Measurements from ENCODE around the gene LRP1-AS. TPM values are rescaled to one million over a fixed set of nuclear protein-coding genes. Genes with fewer than 3 reads are reported as not detected.
A peak's percentile ranks its signal among the peaks of the same experiment; 100 is the strongest.

Gene LRP1-AS
- total RNA-seq, 2 donors from 2014 or later, result not detected

DNA sequence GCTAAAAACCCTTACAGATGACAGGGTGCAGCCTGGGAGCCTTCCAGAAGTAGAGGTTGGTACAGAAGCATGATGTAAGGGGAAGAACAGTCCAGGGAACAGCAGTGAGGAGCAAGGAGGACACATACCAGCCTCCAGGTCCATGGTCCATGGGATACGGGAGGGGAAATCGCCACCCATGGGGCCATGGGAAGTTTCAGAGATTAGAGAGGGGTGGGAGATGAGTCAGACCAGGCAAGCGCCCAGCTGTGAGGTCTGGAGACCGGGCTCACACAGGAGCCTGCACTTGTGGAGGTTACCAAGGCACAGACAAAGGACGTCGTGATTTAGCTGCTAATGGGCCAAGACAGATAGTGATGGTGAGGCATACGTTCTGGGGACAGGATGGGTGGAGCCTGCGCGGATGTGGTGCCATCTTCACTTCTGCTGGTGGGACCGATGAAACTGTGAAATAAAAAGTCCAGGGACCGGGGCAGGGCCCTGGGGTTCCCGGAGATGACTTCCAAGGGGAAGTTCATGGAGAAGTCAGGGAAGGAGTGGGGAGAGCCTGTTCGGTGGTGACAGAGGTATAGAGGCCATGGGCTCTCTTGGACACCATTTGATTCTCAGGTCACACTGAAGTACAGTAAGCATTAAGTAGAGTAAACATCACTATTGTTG lies 17.7 kb upstream of the LRP1-AS start:
- intact Hi-C loops (cut with DNase I), result no loop called here
- DNase-seq (ENCODE audit: low spot score), result no peak

DNA sequence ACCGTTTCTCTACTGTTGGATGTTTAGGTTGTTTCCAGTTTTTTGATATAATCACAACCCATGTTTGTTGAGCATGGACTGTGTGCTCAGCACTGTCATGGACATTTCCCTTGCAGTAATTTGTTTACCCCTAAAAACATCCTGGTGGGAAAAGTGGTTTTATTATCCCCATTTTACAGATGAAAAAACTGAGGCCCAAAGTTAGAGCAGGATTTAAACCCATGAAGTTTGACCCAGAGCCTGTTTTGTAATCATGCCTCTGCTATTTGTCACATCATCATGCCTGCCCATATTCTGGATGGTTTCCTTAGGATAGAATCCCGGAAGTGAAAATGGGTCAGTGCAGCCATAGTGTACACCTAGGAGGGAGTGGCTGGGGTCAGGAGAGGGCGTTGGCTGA lies 17.0 kb upstream of the LRP1-AS start:
- no peak for DNase-seq (ENCODE audit: low spot score)
- intact Hi-C loops (cut with DNase I), result no loop called here

DNA sequence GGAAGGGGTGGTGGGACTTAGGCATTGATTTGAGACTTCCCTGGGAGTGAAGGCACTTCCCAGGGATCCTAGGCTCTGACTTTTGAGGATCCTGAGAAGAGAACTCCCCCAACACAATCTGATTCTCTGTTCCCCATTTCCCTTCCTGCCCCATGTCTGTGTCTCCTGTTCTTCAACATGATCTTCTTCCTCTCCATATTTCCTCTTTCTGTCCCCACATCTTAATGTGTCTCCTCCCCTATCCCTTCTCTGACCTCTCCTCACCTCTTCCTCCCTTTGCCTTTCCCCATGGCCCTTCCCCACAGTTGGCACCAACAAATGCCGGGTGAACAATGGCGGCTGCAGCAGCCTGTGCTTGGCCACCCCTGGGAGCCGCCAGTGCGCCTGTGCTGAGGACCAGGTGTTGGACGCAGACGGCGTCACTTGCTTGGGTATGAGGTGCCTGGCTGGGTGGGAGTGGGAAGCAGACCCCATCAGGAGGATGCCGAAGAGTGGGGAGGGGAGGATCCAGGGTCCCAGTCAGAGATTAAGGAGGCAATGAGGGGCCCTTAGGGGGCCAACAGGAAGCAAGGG lies 15.2 kb upstream of the LRP1-AS start:
- no peak for DNase-seq (ENCODE audit: low spot score)
- intact Hi-C loops (cut with DNase I), result no loop called here

DNA sequence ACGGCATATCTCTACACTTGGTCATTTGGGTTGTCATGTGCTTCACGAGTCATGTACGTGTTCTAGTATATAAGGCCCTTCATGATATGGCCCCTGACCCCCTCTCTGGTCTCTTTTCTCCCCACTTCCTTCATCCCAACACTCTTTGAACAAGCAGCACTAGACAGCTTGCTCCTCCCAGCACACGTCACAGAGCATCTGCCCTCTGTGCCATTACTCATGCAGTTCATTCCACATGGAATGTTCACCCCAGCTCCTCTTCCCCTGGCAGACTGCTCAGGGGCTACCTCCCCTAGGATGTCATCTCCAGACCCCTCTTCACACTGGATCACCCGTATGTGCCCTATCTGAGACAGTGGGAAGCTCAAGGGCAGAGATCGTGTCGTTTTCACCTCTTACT lies 14.1 kb upstream of the LRP1-AS start:
- no peak for DNase-seq (ENCODE audit: low spot score)
- intact Hi-C loops (cut with DNase I), result no loop called here

DNA sequence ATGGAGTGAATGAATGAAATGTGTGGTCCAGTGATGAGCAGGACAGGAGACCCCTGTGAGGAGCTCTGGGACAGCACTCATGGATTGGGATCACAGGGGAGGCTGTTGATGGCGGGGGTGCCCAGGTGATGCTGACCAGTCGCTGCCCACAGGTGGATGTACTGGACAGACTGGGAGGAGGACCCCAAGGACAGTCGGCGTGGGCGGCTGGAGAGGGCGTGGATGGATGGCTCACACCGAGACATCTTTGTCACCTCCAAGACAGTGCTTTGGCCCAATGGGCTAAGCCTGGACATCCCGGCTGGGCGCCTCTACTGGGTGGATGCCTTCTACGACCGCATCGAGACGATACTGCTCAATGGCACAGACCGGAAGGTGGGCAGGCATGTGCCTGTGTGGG lies 13.3 kb upstream of the LRP1-AS start:
- DNase-seq (ENCODE audit: low spot score), result no peak
- intact Hi-C loops (cut with DNase I), result no loop called here

DNA sequence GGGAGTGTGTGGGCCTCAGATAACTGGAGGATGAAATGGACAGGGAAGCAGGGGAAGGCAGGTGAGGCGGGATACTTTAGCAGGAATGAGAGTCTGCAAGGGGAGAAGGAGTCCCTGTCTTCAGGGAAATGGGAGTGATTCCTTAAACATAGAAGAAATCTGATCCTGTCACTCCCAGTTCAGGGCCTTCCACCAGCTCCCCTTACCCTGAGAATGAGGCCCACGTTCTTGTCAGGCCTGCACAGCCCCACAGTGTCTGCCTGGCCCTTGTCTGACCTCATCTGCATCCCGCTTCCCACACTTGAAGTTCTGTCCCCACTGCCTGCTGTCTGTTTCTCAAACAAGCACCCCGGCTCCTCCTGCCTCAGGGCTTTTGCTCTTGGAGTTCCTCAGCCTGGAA lies 12.6 kb upstream of the LRP1-AS start:
- intact Hi-C loops (cut with DNase I), result no loop called here
- no peak for DNase-seq (ENCODE audit: low spot score)

DNA sequence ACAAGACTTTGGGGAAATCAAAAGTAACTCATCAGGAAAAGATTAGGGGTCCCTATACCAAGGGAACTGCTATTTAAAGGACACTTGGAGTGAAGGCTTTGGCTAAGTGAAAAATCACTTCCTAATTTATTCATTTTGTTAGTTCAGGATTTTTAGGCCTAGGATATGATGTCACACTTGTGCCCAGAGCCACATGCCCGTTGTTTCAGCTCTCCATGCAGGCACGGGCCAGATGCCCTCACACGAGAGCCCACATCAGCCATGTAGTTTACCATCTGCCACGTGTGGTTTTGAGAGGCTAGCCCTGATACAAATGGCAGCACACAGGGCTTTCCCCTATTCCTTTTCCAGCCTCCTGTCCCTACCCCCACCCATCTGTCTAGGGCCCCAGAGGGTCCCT lies 11.9 kb upstream of the LRP1-AS start:
- intact Hi-C loops (cut with DNase I), result no loop called here
- DNase-seq (ENCODE audit: low spot score), result no peak

DNA sequence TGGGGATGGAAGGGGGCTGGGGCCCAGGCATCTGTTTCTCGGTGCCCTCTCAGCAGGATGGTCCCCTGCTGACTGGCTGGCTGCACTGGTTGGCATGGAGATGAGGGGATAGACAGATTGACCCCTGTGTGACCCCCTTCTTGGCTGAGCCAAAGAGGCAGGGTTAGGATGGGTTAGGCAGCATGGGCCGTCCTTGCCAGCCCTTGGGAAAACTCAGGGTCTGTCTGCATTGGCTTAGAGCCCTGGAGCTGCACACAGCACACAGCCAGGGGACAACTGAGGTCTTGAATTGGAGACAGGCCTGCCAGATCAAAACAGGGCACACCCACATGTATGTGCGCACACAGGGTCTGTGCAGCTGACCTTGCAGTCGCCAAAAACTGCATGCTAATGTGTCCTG lies 11.2 kb upstream of the LRP1-AS start:
- DNase-seq (ENCODE audit: low spot score), result no peak
- intact Hi-C loops (cut with DNase I), result no loop called here

DNA sequence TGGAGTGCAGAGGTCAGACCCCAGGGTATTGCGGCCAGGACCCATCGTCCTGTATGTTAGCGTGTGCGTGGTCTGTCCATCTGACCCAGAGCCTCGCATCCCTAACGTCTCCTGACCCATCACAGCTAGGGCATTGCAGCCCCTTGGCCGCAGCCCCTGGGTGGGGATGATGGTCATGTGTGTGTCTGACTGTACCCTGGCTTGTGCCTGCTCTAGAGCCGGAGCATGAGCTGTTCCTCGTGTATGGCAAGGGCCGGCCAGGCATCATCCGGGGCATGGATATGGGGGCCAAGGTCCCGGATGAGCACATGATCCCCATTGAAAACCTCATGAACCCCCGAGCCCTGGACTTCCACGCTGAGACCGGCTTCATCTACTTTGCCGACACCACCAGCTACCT lies 10.8 kb upstream of the LRP1-AS start:
- DNase-seq (ENCODE audit: low spot score), result no peak

DNA sequence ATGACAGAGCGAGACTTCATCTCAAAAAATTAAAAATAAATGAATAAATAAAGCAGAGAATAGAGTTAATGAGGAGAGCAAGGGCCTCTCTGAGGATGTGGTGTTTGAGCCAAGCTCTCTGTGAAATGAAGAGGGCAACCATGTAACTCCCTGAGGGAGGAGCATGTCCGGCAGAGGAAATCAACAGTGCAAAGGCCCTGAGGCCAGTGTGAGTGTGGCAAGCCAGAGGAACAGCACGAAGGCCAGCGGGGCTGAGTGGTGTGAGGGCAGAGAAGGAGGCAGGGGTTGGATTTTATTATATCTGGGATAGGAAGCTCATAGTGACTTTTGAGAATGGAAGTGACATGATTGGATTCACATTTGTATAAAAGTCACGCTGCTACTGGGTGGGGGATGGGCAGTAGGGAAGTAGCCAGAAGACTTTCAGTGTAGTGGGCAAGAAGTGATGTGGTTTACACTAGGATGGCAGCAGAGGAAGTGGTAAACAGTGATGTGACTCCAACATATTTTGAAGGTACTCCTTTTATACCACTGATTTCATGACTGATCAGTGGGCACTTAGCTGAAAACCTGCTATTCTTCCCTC lies 10.3 kb upstream of the LRP1-AS start:
- DNase-seq (ENCODE audit: low spot score), result no peak
- intact Hi-C loops (cut with DNase I), result no loop called here

More for the DNA sequence above, 10.8 kb upstream of the LRP1-AS start:
- intact Hi-C loops (cut with DNase I), result no loop called here

DNA sequence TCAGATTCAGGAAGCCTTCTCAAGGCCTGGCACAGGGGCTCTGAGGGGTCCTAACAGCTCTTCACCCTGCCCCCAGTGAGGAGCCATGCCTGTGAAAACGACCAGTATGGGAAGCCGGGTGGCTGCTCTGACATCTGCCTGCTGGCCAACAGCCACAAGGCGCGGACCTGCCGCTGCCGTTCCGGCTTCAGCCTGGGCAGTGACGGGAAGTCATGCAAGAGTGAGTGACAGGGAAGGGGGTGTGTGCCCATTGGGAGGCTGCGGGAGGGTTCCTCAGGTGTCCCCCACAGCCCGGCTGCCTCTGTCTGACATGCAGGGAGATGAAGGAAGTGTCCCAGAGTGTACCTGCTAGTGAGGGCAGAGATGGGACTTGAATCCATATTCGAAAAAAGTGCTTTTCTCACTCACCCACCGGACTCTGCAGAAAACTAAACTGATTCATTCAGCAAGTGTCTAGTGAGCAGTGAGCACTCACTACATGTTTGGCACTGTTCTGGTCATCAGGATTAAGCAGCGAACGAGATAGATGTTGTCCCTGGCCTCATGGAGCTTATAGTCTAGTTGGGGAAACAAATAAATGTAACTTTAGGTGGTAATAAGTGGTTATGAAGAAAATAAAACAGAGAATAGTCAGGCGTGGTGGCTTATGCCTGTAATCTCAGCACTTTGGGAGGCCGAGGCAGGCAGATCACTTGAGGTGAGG lies 9.4 kb upstream of the LRP1-AS start:
- no peak for DNase-seq (ENCODE audit: low spot score)
- intact Hi-C loops (cut with DNase I), result no loop called here

DNA sequence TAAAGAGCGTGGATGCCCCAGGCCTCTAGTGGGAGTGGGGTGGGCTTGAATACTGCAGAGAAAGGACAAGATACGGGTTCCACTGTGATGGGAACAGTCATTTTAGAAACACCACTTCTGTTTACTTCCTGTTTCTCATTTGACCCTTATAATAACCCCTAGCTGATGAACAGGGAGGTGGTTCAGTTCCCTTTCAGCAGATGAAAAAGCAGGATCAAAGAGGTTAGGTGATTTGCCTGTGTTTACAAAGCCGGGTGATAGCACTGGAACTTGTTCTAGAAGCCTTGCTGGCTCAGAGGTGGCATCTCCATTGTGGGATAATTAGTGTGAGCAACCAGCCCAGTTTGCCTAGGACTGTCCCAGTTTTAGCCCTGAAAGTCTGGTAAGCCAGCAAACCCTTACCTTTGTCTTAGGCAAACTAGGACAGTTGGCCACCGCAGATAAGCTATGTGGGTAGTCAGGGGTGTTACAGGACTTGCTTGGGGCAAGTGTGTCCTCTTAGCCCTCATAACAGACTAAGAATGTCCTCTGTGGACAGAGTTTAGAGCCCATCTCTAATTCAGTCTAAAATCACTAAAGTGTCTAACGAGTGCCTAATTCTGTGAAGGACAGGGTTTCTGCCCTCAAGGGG lies 7.5 kb upstream of the LRP1-AS start:
- intact Hi-C loops (cut with DNase I), result no loop called here
- no peak for DNase-seq (ENCODE audit: low spot score)

DNA sequence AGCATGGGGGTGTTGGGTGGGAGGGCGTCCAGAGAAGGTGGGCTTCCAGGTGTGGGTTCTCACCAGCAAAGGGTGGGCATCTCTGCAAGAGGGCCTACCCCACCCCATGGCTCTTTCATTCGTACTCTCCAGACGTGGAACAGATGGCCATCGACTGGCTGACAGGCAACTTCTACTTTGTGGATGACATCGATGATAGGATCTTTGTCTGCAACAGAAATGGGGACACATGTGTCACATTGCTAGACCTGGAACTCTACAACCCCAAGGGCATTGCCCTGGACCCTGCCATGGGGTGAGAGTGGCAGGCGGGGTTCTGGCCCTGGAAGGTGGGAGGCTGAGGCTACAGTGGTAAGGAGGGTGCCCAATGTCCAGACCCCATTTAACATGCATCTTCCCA lies 6.7 kb upstream of the LRP1-AS start:
- DNase-seq (ENCODE audit: low spot score), result no peak
- intact Hi-C loops (cut with DNase I), result no loop called here

DNA sequence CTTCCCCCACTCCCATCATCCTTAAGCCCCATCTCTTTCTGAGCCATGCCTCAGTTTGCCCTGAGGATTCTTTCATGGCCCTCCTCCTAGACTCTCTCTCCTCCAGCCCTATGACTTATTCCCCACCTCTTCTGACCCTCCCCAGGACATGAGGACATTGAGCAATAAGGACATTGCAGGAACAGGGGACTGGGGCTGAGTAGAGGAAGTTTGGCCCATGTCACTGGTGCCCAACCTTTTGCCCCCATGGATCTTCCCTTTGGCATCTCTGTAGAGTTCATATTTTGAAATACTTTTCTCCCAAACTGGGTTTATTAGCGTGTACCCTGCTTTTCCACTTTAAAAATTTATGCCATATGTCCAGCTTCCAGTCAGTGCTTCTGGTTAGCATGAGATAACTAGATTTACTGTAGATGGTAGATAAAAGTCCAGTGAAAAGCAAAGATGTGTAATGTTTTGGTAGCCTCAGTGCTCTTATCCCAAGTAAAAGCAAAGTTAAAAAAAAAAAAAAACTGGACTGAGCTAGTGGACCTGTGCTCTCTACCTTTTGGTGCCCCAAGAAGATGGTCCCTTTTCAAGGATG lies 6.1 kb upstream of the LRP1-AS start:
- no peak for DNase-seq (ENCODE audit: low spot score)
- intact Hi-C loops (cut with DNase I), result no loop called here

DNA sequence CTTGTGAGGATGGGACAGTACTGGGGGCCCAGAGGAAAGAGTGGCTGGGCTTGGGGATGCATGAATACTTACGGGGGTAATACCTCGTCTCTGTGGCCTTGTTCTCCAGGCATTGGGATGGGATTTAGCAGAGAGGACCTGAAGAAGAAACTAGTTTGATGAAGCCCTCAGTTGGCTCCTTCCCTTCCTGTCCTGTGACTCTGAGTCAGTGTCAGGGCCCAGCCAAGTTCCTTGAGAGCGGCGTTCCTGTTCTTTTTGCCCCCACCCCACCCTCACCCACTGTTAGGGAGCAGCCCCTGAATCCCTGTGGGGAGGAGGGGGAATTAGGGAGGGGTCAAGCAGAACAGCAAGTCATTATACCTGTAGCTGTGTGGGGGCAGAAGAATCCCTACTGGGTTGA lies 5.2 kb upstream of the LRP1-AS start:
- no peak for DNase-seq (ENCODE audit: low spot score)
- intact Hi-C loops (cut with DNase I), result no loop called here

DNA sequence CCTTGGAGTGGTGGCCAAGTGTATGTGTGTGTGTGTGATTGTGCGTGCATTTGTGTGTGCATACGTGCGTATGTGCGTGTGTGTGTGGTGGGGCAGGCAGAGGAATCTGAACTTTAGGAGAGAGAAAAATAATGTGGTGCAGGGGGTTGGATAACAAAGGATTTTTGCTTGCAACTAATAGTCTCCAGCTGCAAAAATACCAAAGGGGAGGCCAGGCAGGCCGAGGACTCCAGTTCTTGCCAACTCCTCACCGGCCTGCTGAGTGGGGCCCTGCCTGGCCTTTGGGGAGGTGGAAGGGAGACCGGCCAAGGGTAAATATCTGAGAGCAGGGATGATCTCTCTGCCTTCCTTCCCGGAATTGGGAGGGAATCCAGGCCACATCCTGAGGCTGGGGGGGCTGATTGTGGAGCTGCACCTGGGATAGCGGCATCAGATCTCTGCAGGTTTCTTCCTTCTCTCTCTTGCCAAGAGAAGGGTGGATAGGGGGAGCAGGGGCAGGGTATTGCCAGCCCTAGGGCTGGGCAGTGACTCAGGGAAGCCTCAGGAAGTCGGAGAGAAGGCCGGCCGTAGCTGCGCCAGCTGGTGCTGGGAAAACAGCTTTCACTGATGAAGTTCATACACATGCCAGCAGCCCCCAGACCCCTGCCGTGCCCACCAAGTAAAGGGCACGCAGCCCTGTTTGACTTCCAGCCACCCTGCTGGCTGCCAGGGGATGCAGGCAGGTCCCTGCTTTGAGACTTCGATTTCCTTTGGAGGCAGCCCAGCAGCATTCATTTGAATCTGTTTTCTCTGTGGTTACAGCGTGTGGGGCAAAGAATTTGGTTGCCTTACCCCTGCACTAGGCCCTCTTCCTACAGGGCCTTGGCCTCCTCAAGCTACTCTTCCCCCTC lies 4.6 kb upstream of the LRP1-AS start:
- DNase-seq (ENCODE audit: low spot score), result no peak
- intact Hi-C loops (cut with DNase I), result no loop called here

DNA sequence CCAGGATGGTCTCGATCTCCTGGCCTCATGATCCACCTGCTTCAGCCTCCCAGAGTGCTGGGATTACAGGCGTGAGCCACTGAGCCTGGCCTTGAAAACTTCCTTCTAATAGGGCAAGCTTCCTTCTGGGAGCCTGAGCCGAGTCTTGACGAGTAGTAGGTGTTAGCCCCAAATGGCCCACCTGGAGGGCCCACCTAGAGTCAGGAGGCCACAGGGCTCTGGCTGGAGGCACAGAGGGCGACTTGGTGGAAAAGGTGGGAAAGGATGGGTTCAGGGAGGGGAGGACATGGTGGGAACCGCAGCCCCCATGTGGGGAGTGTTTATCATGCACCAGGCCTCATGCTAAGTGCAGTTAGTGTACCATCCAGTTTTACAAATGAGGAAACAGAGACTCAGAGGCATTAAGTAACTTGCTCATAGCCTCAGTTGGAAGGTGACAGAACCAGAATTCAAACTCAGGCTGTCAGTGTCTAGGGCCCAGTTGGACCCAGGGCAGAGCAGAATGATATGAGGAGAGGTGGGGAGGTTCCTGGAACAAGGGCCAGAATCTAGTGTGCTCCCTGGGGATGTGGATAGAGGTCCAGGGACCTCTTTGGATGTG lies 3.1 kb upstream of the LRP1-AS start:
- intact Hi-C loops (cut with DNase I), result no loop called here
- DNase-seq (ENCODE audit: low spot score), result no peak

DNA sequence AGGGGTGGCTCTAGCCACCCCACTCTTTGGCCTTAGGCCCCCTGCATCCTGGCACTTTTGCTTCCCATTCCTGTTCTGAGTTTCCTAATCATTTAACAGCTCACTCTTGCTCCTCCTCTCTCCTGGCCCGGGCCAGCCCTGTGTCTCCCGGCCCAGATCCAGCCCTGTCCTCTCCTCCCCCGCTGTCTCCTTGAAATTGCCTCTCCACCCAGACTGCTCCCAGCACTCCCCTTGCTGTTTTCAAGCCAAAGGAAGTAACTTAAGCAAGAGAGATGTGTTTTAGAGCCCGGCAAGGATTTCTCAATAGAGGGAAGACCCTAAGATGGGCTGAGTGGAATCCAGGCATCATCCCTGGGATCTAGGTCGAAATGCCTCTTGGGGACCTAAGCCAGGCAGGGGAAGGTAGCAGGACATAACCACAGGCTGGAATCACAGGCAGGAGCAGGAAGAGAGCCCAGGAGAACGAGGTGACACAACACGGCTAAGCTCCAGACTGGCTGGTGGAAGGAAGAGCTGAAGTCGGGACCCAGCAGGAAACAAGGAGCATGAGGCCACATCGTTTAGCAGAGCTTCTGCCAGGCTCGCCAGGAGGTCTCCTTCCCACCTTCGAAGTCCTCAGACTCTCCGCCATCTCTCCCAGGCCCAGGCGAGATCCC lies 2.0 kb upstream of the LRP1-AS start:
- peak; percentile 94 for DNase-seq (ENCODE audit: low spot score)
- intact Hi-C loops (cut with DNase I), result no loop called here

All from posterior vena cava (tissue), 2 donors.